Fibroblast of lung (primary cell): ENCODE measurements around the gene CDCA7. TPM values are rescaled to one million over a fixed set of nuclear protein-coding genes. Genes with fewer than 3 reads are reported as not detected.

Experiments
- DNase-seq, 2 donors: peaks; one replicate each; pipeline versions ENCODE4 v3.0.0 to v3.0.0-alpha.2; 2010; ENCODE audit warnings: low read depth in 2 of 2
- H2AFZ ChIP-seq: 2 replicates; pipeline ENCODE4 v1.5.1; 2012; ENCODE audit warnings: low read length, control low read depth, inconsistent platforms
- H3K27ac ChIP-seq: 2 replicates; pipeline ENCODE4 v1.5.1; 2011; ENCODE audit warnings: low read length, control low read depth; ENCODE audit not compliant: insufficient read depth
- H3K27me3 ChIP-seq: 2 replicates; pipeline ENCODE4 v1.5.1; 2011; ENCODE audit warnings: mild to moderate bottlenecking, low read length; ENCODE audit not compliant: control insufficient read depth, insufficient read depth
- H3K36me3 ChIP-seq: 2 replicates; pipeline ENCODE4 v1.5.1; 2011; ENCODE audit warnings: low read length; ENCODE audit not compliant: control insufficient read depth, insufficient read depth
- H3K4me1 ChIP-seq: 2 replicates; pipeline ENCODE4 v1.5.1; 2011; ENCODE audit warnings: low read length; ENCODE audit not compliant: control insufficient read depth, insufficient read depth; ENCODE audit errors: extremely low read depth
- H3K4me2 ChIP-seq: 2 replicates; pipeline ENCODE4 v1.5.1; 2011; ENCODE audit warnings: low read length, control low read depth; ENCODE audit not compliant: insufficient read depth; ENCODE audit errors: extremely low read depth
- H3K4me3 ChIP-seq, 4 experiments: fragments of 200-600 bp in 1 of 4; sonication (generic) in 1 of 4; replicated peaks in 1 of 4; 2 replicates each; pipeline ENCODE4 v1.5.1; 2011 to 2016; ENCODE audit warnings: low read length in 4 of 4, low read depth in 3 of 4, mild to moderate bottlenecking in 3 of 4, control low read depth in 2 of 4, inconsistent platforms in 1 of 4, mixed read lengths in 1 of 4; ENCODE audit not compliant: insufficient read depth in 1 of 4; ENCODE audit errors: control extremely low read depth in 1 of 4
- H3K79me2 ChIP-seq: 2 replicates; pipeline ENCODE4 v1.5.1; 2012; ENCODE audit warnings: mild to moderate bottlenecking, low read length, inconsistent platforms; ENCODE audit not compliant: control insufficient read depth, insufficient read depth
- H3K9ac ChIP-seq: 2 replicates; pipeline ENCODE4 v1.5.1; 2011; ENCODE audit warnings: mild to moderate bottlenecking, low read length, control low read depth; ENCODE audit not compliant: insufficient read depth
- H3K9me3 ChIP-seq: 2 replicates; pipeline ENCODE4 v1.5.1; 2012; ENCODE audit warnings: low read depth, low read length; ENCODE audit not compliant: control insufficient read depth, insufficient read depth
- H4K20me1 ChIP-seq: 2 replicates; pipeline ENCODE4 v1.5.1; 2011; ENCODE audit warnings: low read length; ENCODE audit not compliant: control insufficient read depth, insufficient read depth; ENCODE audit errors: extremely low read depth
- EZH2 ChIP-seq: IDR thresholded peaks from 2 replicates; pipeline ENCODE4 v1.5.1; 2012; ENCODE audit warnings: low read length, control low read depth, mild to moderate bottlenecking; ENCODE audit errors: missing control alignments
- polyA plus RNA-seq, 2 donors: library from polyadenylated mRNA; depleted of rRNA in 1 of 2; stranded (reverse) in 1 of 2; unstranded in 1 of 2; fragments of >200 nt; gene quantifications; 2 replicates each; pipeline ENCODE4 v1.2.1, GENCODE V29; 2011 to 2012; ENCODE audit warnings: missing spikeins in 1 of 2
- total RNA-seq: library from RNA; depleted of rRNA; stranded (reverse); fragments of >200 nt; gene quantifications from 2 replicates; pipeline ENCODE4 v1.2.1, GENCODE V29; 2014
- TF ChIP-seq, protein P1 (sequence below), 2 donors: IDR thresholded peaks in 1 of 2; conservative IDR thresholded peaks in 1 of 2; 1 replicate in 1 of 2; 2 replicates in 1 of 2; pipeline ENCODE4 v1.5.1; 2011 to 2012; ENCODE audit warnings: low read length in 2 of 2, control low read depth in 1 of 2, inconsistent platforms in 1 of 2, low read depth in 1 of 2, mild to moderate bottlenecking in 1 of 2

The CDCA7 gene
- total and polyA plus RNA-seq, 2 donors (not counting 1 experiment from before 2014, with no cell fraction given), result 1.3 to 10.3 TPM

DNA sequence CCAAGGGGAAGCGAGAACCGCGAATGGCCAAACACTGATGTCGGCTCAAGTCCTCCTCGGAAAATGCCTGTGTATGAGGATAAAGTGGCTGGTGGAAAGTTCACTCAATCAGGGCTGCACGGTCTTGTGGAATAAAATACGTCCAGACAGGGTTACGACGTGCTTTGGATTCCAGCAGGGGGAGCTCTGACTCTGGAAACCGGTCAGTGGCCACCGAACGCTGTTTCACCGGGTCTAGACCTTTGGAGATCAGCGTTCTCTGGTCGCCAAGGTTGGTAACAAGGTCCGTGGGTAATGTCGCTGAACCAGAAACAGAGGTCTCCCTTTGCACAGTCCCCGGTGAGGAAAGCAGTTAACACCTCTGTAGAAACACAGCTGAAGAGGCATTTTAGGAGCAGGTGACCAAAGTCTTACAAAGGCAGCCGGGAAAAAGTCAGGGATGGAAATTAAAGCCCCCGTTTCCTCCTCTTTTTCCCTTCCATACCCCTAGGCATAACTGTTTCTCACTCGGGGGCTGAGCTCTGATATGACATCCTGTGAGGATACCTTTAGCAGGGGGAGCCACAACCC lies 47.8 kb downstream of the CDCA7 start:
- Histone ChIP-seq H3K27me3 (peaks cover 31% of the 10 kb centered on the region), H3K27ac (no peak overlapping the region), H3K4me3 (peak overlapping the region in 2 of 4 experiments; percentile 44 to 55), H4K20me1 (no peaks in the 10 kb centered on the region), H2AFZ (no peak overlapping the region), H3K4me2 (peak overlapping the region; percentile 77), H3K9ac (no peak overlapping the region), H3K4me1 (no peaks in the 10 kb centered on the region), H3K36me3 (no peaks in the 10 kb centered on the region), H3K9me3 (no peaks in the 10 kb centered on the region), H3K79me2 (no peaks in the 10 kb centered on the region)
- TF ChIP-seq, protein P1, sequence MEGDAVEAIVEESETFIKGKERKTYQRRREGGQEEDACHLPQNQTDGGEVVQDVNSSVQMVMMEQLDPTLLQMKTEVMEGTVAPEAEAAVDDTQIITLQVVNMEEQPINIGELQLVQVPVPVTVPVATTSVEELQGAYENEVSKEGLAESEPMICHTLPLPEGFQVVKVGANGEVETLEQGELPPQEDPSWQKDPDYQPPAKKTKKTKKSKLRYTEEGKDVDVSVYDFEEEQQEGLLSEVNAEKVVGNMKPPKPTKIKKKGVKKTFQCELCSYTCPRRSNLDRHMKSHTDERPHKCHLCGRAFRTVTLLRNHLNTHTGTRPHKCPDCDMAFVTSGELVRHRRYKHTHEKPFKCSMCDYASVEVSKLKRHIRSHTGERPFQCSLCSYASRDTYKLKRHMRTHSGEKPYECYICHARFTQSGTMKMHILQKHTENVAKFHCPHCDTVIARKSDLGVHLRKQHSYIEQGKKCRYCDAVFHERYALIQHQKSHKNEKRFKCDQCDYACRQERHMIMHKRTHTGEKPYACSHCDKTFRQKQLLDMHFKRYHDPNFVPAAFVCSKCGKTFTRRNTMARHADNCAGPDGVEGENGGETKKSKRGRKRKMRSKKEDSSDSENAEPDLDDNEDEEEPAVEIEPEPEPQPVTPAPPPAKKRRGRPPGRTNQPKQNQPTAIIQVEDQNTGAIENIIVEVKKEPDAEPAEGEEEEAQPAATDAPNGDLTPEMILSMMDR (conservative IDR thresholded peaks at IDR 0.05 in 1 of 2, IDR thresholded peaks at IDR 0.05 in 1 of 2; ENCODE audit: low read depth in 1 of 2, low read length in 2 of 2), result peak; percentile 80 to 93
- no peak for TF ChIP-seq EZH2
- DNase-seq, result peak; percentile 65 to 87

DNA sequence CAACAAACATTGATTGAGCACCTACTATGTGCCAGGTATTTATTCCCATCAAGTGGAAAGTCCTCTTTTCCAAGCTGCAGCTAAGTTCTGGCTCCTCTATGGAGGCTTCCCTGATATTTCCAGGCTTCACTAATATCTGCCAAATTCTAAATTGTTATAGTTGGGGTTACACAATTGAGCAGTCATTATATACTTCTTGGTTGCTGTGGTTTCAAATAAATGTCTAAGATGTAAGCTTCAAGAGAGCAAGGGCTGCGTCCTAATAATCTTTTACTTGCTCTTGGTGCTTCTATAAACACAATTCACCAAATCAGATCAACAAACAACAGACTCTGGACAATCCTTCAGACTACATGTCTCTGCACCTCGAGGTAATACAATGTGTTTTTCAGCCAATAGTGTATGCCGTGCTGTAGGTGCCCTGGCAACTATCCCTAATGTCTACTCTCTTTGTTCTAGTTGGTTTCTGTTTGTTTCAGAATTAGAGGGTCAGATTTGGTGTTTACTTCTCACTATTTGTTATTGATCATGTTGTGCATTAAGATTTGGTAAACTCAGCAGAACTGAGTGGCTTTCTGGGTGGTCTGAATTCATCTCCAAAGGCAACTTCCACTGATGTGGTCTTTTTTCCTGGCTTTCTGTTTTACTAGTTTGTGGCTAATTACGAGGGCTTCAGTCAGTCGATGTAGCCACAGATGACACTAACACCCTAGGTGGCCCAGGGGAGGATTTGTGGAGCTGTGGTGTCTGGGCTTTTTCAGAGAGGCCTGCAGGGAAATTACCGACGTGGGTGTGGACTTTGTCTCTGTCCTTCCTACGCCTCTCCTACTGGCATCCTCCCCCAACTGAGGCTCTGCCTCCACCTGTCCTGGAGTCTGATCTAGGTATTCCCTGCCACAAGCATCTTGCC lies 50.4 kb downstream of the CDCA7 start:
- Histone ChIP-seq H3K4me1 (no peaks in the 10 kb centered on the region), H3K79me2 (no peaks in the 10 kb centered on the region), H3K27me3 (peaks cover 26% of the 10 kb centered on the region), H3K36me3 (no peaks in the 10 kb centered on the region), H3K4me2 (no peak overlapping the region), H4K20me1 (no peaks in the 10 kb centered on the region), H3K9me3 (no peaks in the 10 kb centered on the region), H2AFZ (no peak overlapping the region), H3K4me3 (no peak overlapping the region), H3K27ac (no peak overlapping the region), H3K9ac (no peak overlapping the region)
- no peak for TF ChIP-seq EZH2
- TF ChIP-seq, protein P1 (conservative IDR thresholded peaks at IDR 0.05 in 1 of 2, IDR thresholded peaks at IDR 0.05 in 1 of 2; ENCODE audit: low read depth in 1 of 2, low read length in 2 of 2), result no peak
- no peak for DNase-seq

DNA sequence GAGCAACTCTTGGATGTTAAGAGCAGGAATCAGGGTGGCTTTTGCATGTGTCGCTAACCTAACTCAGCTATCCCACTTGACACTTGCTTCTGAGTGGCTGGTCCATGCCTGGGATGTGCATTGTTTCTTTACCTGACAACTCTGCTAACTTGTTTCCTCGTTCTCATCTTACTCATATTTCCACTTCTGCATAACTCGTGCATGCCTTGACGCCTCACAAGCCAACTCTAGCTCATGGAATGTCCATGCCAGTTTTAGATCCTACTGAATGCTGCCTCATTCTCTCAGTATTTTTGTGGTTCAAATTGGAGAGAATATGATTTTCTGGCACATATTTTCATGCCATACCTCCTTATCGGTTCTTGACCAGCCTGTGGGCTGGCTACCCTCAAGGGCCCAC lies 52.5 kb downstream of the CDCA7 start:
- Histone ChIP-seq H3K4me2 (no peak overlapping the region), H3K9ac (no peak overlapping the region), H3K4me3 (no peak overlapping the region), H3K4me1 (no peaks in the 10 kb centered on the region), H3K9me3 (no peaks in the 10 kb centered on the region), H4K20me1 (no peaks in the 10 kb centered on the region), H3K27ac (no peak overlapping the region), H3K79me2 (no peaks in the 10 kb centered on the region), H3K27me3 (peaks cover 14% of the 10 kb centered on the region), H3K36me3 (no peaks in the 10 kb centered on the region), H2AFZ (no peak overlapping the region)
- no peak for TF ChIP-seq EZH2
- TF ChIP-seq, protein P1 (conservative IDR thresholded peaks at IDR 0.05 in 1 of 2, IDR thresholded peaks at IDR 0.05 in 1 of 2; ENCODE audit: low read depth in 1 of 2, low read length in 2 of 2), result no peak
- DNase-seq, result no peak
